Endodermal cell (in vitro differentiated cells): ENCODE data around the gene AACS. TPM values are rescaled to one million over a fixed set of nuclear protein-coding genes. Genes with fewer than 3 reads are reported as not detected.

Experiments used
- DNase-seq: peaks from one replicate; pipeline ENCODE4 v3.0.0-alpha.2; 2017
- H3K27ac ChIP-seq: 2 replicates; pipeline ENCODE4 v1.5.1; 2013; ENCODE audit warnings: mild to moderate bottlenecking, low read depth, low read length, moderate library complexity
- H3K27me3 ChIP-seq: 2 replicates; pipeline ENCODE4 v1.6.1; 2013; ENCODE audit warnings: mild to moderate bottlenecking, low read length, moderate library complexity; ENCODE audit not compliant: insufficient read depth, control insufficient read depth, poor library complexity, severe bottlenecking
- H3K36me3 ChIP-seq: 2 replicates; pipeline ENCODE4 v1.7.0; 2013; ENCODE audit warnings: mild to moderate bottlenecking, low read length, moderate library complexity; ENCODE audit not compliant: control insufficient read depth, insufficient read depth
- H3K4me1 ChIP-seq: one replicate; pipeline ENCODE4 v1.7.0; 2013; ENCODE audit warnings: low read length; ENCODE audit not compliant: control insufficient read depth, insufficient read depth
- H3K4me3 ChIP-seq: 2 replicates; pipeline ENCODE4 v1.5.1; 2013; ENCODE audit warnings: mild to moderate bottlenecking, low read length, moderate library complexity
- H3K9ac ChIP-seq: 2 replicates; pipeline ENCODE4 v1.6.1; 2013; ENCODE audit warnings: mild to moderate bottlenecking, low read length, moderate library complexity; ENCODE audit not compliant: poor library complexity, severe bottlenecking; ENCODE audit errors: extremely low read depth
- H3K9me3 ChIP-seq: 2 replicates; pipeline ENCODE4 v1.6.1; 2013; ENCODE audit warnings: mild to moderate bottlenecking, low read length, moderate library complexity; ENCODE audit not compliant: control insufficient read depth
- H3K27ac Mint-ChIP-seq: 2 replicates; pipeline ENCODE4 v1.8.0; 2020; ENCODE audit warnings: mixed read lengths
- H3K27me3 Mint-ChIP-seq: 2 replicates; pipeline ENCODE4 v1.8.0; 2021; ENCODE audit warnings: mild to moderate bottlenecking, mixed read lengths; ENCODE audit not compliant: insufficient read depth
- H3K36me3 Mint-ChIP-seq: 2 replicates; pipeline ENCODE4 v1.8.0; 2020; ENCODE audit warnings: low read depth, mixed read lengths
- H3K4me1 Mint-ChIP-seq: 2 replicates; pipeline ENCODE4 v1.8.0; 2020; ENCODE audit warnings: mixed read lengths
- H3K4me3 Mint-ChIP-seq: 2 replicates; pipeline ENCODE4 v1.8.0; 2020; ENCODE audit warnings: mild to moderate bottlenecking, moderate library complexity, mixed read lengths
- H3K9me3 Mint-ChIP-seq: 2 replicates; pipeline ENCODE4 v1.8.0; 2020; ENCODE audit warnings: mild to moderate bottlenecking, mixed read lengths
- whole genome bisulfite sequencing, 2 experiments: methylation state at CpG; one replicate each; pipeline versions ENCODE4 v1.1.5 to v1.1.7; 2013; ENCODE audit warnings: missing lambda C conversion rate in 2 of 2, mixed read lengths in 1 of 2; ENCODE audit not compliant: insufficient coverage in 1 of 2, insufficient read length in 1 of 2; 5-methylcytosine and 5-hydroxymethylcytosine counted together
- total RNA-seq, 2 donors: library from RNA; stranded (reverse); fragmentation: NEBNext Ultra II Directional in 1 of 2; extraction: Animal tissue kit (Norgen Biotek cat#: 25700) in 1 of 2; gene quantifications; 2 replicates in 1 of 2; 3 replicates in 1 of 2; pipeline ENCODE4 v1.2.1, GENCODE V29; 2021
- TF ChIP-seq, protein P1 (sequence below): fragments of 200-600 bp; sonication (generic); conservative IDR thresholded peaks from 2 replicates; pipeline ENCODE4 v1.5.0; 2021; ENCODE audit warnings: antibody characterized with exemption, mild to moderate bottlenecking

The AACS gene
- total RNA-seq, 2 donors from 2014 or later: 55.4 to 71.9 TPM

DNA sequence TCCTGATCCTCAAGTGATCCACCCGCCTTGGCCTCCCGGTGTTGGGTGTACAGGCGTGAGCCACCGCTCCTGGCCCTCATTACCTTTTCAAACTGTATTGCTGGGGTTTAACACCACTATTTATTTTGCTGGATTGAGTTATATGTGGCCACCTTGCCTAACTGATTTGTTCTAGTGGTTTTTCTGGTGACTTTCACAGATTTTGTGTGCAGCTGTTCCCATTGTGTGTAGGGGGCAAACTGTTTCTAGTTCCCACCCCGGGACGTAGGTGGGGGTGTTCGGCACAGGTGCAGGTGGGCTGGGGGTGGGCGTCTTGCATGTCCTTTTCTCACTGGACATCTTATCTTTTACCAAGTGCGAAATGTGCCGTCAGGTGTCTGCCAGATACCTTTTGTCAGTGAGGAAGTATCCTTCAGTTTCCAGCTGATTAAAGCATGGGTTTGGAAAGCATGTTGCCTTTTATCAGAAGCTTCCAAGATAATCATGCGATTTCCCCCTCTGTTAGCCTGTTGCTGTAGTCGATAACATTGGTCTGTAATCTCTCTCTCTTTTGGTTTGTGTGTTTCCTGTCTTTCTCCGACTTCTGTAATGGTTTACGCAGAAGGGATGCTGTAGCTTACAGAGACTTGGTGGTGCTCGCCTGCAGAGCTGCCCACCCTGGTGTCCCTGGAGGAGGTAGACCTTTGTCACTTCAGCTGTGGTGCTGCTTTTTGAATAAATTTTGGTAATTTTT is 33.6 kb downstream of the AACS start:
- H3K27ac ChIP-seq: no peak overlapping the region
- no peak overlapping the region for H3K4me3 ChIP-seq
- Mint-ChIP-seq H3K9me3 (no peaks in the 10 kb centered on the region), H3K27ac (peak overlapping the region; percentile 56), H3K4me1 (peaks cover 45% of the 10 kb centered on the region), H3K36me3 (peaks cover 29% of the 10 kb centered on the region), H3K27me3 (no peaks in the 10 kb centered on the region), H3K4me3 (no peak overlapping the region)
- peaks cover 12% of the 10 kb centered on the region for H3K4me1 ChIP-seq
- DNase-seq: no peak
- H3K27me3 ChIP-seq: no peaks in the 10 kb centered on the region
- TF ChIP-seq, protein P1, sequence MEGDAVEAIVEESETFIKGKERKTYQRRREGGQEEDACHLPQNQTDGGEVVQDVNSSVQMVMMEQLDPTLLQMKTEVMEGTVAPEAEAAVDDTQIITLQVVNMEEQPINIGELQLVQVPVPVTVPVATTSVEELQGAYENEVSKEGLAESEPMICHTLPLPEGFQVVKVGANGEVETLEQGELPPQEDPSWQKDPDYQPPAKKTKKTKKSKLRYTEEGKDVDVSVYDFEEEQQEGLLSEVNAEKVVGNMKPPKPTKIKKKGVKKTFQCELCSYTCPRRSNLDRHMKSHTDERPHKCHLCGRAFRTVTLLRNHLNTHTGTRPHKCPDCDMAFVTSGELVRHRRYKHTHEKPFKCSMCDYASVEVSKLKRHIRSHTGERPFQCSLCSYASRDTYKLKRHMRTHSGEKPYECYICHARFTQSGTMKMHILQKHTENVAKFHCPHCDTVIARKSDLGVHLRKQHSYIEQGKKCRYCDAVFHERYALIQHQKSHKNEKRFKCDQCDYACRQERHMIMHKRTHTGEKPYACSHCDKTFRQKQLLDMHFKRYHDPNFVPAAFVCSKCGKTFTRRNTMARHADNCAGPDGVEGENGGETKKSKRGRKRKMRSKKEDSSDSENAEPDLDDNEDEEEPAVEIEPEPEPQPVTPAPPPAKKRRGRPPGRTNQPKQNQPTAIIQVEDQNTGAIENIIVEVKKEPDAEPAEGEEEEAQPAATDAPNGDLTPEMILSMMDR: no peak
- H3K36me3 ChIP-seq: peaks cover 31% of the 10 kb centered on the region
- no peaks in the 10 kb centered on the region for H3K9me3 ChIP-seq
- 79 to 81% methylated on average over 6 to 15 of the region's 15 CpGs for WGBS, 2 experiments
- H3K9ac ChIP-seq: no peak overlapping the region

DNA sequence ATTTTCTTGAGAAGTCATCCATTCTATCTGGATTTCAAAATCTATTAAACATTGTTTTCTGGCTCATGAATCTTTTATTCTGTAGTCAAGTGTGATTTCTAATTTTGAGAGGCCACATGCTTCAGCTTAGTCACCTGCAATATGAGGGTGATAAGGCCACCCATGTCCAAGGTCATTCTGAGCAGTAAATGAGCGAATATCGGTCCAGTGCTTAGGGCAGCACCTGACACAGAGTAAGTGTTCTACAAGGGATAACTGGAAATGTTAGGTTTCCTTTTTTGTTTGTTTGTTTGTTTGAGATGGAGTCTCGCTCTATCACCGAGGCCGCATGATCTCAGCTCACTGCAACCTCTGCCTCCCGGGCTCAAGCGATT is 34.2 kb downstream of the AACS start:
- Mint-ChIP-seq H3K4me1 (peaks cover 48% of the 10 kb centered on the region), H3K4me3 (no peak overlapping the region), H3K9me3 (no peaks in the 10 kb centered on the region), H3K36me3 (peaks cover 33% of the 10 kb centered on the region), H3K27ac (no peak overlapping the region), H3K27me3 (no peaks in the 10 kb centered on the region)
- Histone ChIP-seq H3K36me3 (peaks cover 25% of the 10 kb centered on the region), H3K4me3 (no peak overlapping the region), H3K9me3 (no peaks in the 10 kb centered on the region), H3K4me1 (peaks cover 12% of the 10 kb centered on the region), H3K27me3 (no peaks in the 10 kb centered on the region), H3K9ac (no peak overlapping the region), H3K27ac (no peak overlapping the region)
- DNase-seq: no peak
- WGBS, 2 experiments: 94 to 97% methylated on average over 7 of the region's 7 CpGs
- TF ChIP-seq, protein P1: no peak

DNA sequence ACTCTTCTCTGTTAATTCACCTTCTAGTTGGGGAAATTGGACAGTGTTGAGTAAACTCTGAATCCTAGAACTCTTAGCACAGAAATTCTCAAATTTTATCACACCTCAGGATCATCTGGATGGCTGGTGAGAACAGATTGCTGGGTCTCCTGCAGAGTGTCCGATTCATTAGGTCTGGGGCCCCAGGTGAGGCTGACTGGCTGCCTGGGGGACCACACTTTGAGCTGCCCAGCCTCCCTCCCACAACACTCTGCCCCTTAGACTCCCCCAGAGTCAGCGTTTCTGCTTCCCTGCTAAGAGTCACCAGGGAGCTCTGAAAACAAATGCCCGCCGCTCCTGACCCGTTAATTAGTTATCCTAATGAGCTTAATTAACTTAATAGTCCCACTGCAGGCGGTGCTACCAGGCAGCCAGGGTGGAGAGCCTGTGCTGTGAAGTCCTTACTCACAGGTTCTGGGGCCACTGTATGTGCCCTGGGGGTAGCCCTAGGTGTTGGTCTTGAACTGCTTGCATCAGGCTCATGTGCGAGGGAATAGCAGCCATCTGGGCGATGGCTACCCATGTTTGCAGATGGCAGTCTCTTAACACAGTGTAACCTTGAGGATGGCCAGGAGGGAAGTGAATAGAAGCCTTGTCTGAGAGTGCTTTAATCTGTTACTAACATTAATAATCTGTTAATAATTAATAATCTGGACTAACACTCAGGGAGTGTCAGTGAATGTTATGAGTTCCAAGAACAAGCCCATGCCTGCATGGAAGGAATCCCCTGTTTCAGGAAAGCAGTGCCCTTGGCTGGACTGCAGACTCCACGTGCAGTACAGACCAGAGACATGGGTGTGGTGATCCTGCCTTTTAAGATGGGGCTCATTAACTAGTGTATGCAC is 35.6 kb downstream of the AACS start:
- WGBS, 2 experiments: 75 to 85% methylated on average over 6 to 9 of the region's 9 CpGs
- H3K27me3 ChIP-seq: no peaks in the 10 kb centered on the region
- no peaks in the 10 kb centered on the region for H3K27me3 Mint-ChIP-seq
- peaks cover 19% of the 10 kb centered on the region for H3K4me1 ChIP-seq
- peaks cover 33% of the 10 kb centered on the region for H3K36me3 Mint-ChIP-seq
- no peak for DNase-seq
- H3K9me3 Mint-ChIP-seq: no peaks in the 10 kb centered on the region
- no peak overlapping the region for H3K27ac ChIP-seq
- H3K9ac ChIP-seq: peak overlapping the region; percentile 28
- peaks cover 60% of the 10 kb centered on the region for H3K4me1 Mint-ChIP-seq
- no peaks in the 10 kb centered on the region for H3K9me3 ChIP-seq
- peaks cover 18% of the 10 kb centered on the region for H3K36me3 ChIP-seq
- H3K4me3 ChIP-seq: no peak overlapping the region
- no peak overlapping the region for H3K4me3 Mint-ChIP-seq
- H3K27ac Mint-ChIP-seq: peak overlapping the region; percentile 86
- TF ChIP-seq, protein P1: no peak
